NCI-H187 (cell line): ENCODE measurements around the gene PTGR3.

ENCODE experiments used
- DNase-seq, 2 experiments: peaks; one replicate each; lab custom pipeline; 2025; lab: John Stamatoyannopoulos, UW

Gene PTGR3

DNA sequence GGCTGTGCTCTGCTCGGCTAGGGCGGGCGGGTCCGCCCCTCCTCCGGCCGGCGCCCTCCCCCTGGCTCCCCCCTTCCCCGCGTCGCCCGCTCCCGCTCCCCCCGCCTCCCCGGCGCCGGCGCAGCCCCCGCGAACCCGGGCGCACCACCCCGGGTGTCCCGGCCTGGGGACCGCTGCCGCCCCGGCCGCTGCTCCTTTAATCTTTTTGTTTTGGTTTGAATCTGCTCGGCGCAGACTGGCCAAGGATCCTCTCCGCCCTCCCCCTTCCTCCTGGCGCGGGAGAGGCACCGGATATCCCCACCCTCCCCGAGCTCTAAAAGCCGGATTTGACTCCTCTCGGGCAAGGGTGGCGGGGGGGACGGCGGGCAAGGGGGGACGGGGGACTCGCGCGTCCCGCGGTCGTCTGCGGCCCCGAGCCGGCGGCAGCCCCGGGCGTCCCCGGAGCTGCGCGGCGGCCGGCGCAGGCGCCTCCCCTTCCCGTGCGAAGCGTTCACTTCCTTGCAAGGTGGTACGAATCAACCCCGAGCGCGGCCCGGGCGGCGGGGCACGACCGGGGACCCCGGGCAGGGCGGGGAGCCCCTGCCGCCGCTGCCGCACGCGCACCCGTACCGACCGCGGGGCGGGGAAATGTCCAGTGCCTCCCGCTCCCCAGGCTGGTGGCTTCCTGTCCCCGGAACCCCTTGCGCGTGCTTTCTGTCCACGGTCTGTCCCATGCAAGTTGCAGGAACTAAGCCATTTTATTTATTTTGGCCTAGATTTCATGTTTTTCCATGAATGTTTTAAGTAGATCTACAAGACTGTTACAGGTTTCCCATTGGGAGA is at the start of gene PTGR3:
PTGR3 (minus strand) TSS at position 11 of the 822 bp plus-strand sequence. CDS start 81 bp downstream, outside the sequence.
- DNase-seq = peak in 1 of 2 experiments; percentile 59

GRCh38 chr18:75257605-75258004 is 48.7 kb upstream of the PTGR3 start:
- DNase-seq = no peak

- DNase-seq = no peak
Measured at GRCh38 chr18:75256376-75256775, 47.4 kb upstream of the PTGR3 start.

GRCh38 chr18:75255094-75255493 is 46.2 kb upstream of the PTGR3 start:
- no peak for DNase-seq

DNA sequence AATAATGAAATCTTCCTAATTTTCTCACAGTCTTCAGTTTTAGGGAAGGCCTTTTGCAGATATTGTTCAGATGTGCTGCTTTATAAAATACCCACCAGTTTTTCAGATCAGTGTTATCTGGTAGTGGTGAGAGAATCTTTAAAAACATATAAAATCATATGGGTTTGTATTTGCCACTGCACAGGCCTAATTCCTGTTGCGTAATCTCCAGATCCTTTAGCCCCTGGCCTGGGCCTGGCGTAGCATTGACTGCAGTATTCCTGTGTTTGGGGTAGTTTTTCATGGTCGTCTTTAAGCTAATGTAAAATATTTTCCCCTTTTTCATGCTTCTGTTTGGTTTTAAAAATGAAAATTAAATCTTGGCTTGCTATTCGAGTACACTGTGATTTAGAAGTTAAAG is 44.8 kb upstream of the PTGR3 start:
- DNase-seq = no peak

DNA sequence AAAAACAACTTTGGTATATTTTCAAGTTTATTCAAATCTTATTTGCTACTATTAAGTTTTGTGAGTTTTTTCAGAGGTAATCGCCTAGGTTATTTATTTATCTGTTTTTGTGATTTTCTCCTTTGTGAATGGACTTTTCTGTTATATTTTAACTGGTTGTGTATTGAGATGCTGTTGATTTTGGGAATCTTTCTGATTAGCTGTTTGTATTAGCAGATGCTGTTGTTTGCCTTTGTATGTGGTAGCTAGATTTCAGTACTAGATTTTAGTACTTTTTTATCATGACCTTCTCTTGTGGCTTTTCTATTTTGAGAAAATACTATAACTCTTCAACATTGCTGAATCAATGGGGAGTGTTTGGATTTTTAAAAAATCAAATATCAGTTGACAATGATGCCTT is 44.1 kb upstream of the PTGR3 start:
- DNase-seq = no peak

- DNase-seq = no peak
Measured at GRCh38 chr18:75252136-75252535, 43.2 kb upstream of the PTGR3 start.

DNA sequence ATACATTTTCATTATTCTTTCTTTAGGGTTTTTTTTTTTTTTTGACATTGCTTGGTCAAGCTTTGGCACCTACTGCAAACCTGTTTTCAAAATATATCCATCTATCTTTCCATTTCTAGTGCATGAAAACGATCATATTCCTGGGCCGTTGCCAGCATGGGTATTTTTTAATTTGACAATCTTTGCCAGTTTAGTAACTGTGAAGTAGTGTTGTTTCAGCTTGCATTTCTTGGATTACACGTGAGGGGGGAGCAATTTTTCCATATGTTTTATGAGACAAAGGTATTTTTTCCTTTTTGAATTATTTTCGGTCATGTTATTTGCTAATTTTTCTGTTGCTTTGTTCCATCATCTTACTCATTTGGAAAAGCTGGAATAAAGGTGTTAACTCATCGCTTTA is 42.5 kb upstream of the PTGR3 start:
- DNase-seq = no peak

GRCh38 chr18:75250471-75250821 is 41.5 kb upstream of the PTGR3 start:
- DNase-seq = no peak

DNA sequence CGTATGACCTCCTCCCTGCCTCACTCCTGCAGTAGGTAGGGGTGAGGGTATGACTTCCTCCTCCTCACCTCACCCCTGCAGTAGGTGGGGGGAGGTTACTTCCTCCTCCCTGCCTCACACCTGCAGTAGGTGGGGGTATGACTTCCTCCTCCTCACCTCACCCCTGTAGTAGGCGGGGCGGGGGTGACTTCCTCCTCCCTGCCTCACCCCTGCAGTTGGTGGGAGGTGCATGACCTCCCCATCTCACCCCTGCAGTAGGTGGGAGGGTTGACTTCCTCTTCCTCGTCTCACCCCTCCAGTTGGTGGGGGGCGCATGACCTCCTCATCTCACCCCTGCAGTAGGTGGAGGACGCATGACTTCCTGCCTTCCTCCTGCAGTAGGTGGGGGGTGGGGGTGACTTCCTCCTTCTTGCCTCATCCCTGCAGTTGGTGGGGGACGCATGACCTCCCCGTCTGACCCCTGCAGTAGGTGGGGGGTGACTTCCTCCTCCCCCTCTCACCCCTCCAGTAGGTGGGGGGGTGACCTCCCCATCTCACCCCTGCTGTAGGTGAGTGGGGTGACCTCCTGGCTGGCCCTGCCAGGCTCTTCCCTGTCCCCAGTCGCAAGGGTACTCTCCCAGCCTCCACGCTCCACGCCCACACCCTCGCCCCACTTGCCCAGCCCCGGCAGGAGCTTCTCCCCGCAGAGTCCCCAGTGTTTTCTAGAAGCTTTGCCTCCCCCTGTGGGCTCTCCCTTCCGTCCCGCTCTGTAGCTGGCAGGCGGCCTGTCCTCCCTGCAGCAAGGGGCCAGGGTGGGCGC is 40.9 kb upstream of the PTGR3 start:
- no peak for DNase-seq

- no peak for DNase-seq
Measured at GRCh38 chr18:75249175-75249518, 40.2 kb upstream of the PTGR3 start.

GRCh38 chr18:75248426-75249174 is 39.7 kb upstream of the PTGR3 start:
- no peak for DNase-seq

GRCh38 chr18:75247611-75248421 is 38.9 kb upstream of the PTGR3 start:
- DNase-seq = peak in 1 of 2 experiments; percentile 18

- DNase-seq = no peak
Measured at GRCh38 chr18:75246721-75247610, 38.0 kb upstream of the PTGR3 start.

- no peak for DNase-seq
Measured at GRCh38 chr18:75244351-75245313, 35.7 kb upstream of the PTGR3 start.

DNA sequence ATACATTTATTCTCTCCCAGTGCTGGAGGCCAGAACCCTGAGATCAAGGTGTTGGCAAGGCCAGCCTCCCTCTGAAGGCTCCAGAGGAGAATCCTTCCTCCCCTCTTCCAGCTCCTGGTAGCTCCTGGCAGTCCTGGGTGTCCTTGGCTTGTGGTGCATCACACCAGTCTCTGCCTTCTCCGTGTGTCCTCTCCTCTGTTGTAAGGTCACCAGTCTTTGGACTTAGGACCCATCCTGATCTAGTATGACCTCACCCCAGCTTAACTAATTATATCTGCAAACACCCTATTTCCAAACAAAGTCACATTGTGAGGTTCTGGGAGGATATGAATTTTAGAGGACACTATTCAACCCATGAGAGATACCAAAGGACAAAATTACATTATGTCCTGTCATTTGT is 32.8 kb upstream of the PTGR3 start:
- DNase-seq = no peak

GRCh38 chr18:75240433-75240832 is 31.5 kb upstream of the PTGR3 start:
- no peak for DNase-seq

DNA sequence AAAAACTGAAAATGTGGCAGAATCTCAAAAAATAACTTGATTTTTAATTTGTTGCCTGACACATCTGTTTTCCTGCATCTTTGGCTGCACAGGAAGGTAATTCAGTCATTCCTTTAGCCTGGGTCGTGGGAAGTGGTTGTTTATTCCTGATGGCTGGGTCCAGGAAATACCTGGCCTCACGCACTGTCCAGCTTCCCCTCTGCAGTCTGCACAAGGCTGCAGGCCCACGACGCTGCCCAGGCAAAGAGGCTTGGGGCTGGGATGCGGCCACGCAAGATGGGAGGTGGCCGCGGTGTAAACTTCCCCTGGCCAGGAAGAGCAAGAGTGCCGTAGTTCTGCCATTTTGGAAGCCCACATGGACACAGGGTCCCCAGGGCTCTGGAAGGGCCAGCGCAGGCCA is 29.8 kb upstream of the PTGR3 start:
- no peak for DNase-seq

DNA sequence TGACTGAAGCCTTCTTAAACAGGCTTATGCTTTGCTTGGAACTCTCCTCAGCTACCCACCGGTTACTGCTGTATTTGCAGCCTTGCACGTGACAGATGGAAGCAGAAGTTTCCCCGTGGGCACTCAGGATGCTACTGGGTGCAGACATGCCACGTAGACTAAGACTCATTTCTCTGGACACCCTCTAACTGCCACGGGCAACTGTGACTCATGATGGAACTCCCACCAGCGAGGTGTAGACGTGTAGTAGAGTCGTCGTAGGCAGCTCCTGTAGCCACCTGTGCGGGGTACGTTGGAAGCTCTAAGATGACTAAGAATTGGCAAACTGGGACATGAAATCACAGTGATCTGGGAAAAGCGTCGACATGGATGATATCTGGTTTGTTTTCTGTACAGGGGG is 29.2 kb upstream of the PTGR3 start:
- no peak for DNase-seq

DNA sequence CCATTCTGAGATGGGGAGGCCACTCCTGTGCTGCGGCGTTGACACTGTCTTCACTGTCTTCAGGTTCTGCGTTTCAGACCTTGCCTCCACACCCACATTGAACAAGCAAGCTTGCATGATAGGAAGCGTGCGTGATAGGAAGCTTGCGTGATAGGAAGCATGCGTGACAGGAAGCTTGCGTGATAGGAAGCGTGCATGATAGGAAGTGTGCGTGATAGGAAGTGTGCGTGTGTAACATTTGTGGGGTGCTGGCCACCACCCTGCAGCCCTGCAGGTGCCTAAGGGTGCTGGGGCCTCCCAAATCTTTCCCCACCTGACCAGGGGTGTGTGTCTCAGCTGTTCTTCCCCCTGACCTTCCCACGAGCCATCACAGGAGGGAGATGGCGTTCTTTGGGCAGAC is 27.0 kb upstream of the PTGR3 start:
- no peak for DNase-seq
